Prostate gland (tissue), 2 donors: ENCODE results near the gene SPOCK1. TPM values are rescaled to one million over a fixed set of nuclear protein-coding genes. Genes with fewer than 3 reads are reported as not detected.

Experiments used
- DNase-seq: peaks from one replicate; pipeline ENCODE4 v3.0.0-alpha.2; 2019; ENCODE audit warnings: low spot score
- H3K27ac ChIP-seq, 2 donors: fragments of 200-600 bp; sonication (generic); 2 replicates each; pipeline ENCODE4 v1.5.1; 2017 to 2019
- H3K27me3 ChIP-seq: fragments of 200-600 bp; sonication (generic); replicated peaks from 2 replicates; pipeline ENCODE4 v1.5.1; 2019; ENCODE audit not compliant: insufficient read depth
- H3K36me3 ChIP-seq, 2 donors: fragments of 200-600 bp; sonication (generic); 1 replicate in 1 of 2; 2 replicates in 1 of 2; pipeline versions ENCODE4 v1.5.1 to v1.8.1; 2017 to 2019
- H3K4me1 ChIP-seq: fragments of 200-600 bp; sonication (generic); replicated peaks from 2 replicates; pipeline ENCODE4 v1.5.1; 2019
- H3K4me3 ChIP-seq, 2 donors: fragments of 200-600 bp; sonication (generic); 2 replicates each; pipeline ENCODE4 v1.5.1; 2017 to 2019
- H3K9me3 ChIP-seq: fragments of 200-600 bp; sonication (generic); 2 replicates; pipeline ENCODE4 v1.5.1; 2017
- CTCF ChIP-seq, 4 experiments: fragments of 200-600 bp in 2 of 4; fragments of 450-650 bp in 2 of 4; sonication (generic) in 2 of 4; IDR thresholded peaks; 1 replicate in 3 of 4; 2 replicates in 1 of 4; pipeline ENCODE4 v1.5.1; 2016 to 2019; ENCODE audit warnings: antibody characterized with exemption in 4 of 4, mild to moderate bottlenecking in 2 of 4, moderate library complexity in 2 of 4
- POLR2A ChIP-seq: fragments of 450-650 bp; IDR thresholded peaks from one replicate; pipeline ENCODE4 v1.6.1; 2016; ENCODE audit warnings: antibody characterized with exemption, mild to moderate bottlenecking
- POLR2AphosphoS5 ChIP-seq: sonication (generic); formaldehyde crosslinking; IDR thresholded peaks from one replicate; pipeline ENCODE4 v1.6.1; 2017; ENCODE audit warnings: antibody characterized with exemption
- WGBS: methylation state at CpG from one replicate; pipeline ENCODE4 v1.1.5; 2018; 5-methylcytosine and 5-hydroxymethylcytosine counted together
- intact Hi-C: fragments of 100-400 bp; cut with DNase I; formaldehyde crosslinking; loops from one replicate; pipeline ENCODE4 v1.14.2; 2022
- total RNA-seq, 2 donors: library from RNA; depleted of rRNA; stranded (reverse); fragments of >200 nt; gene quantifications; one replicate each; pipeline ENCODE4 v1.1.0, GENCODE V29; 2016

Gene SPOCK1
- total RNA-seq, 2 donors from 2014 or later = 89.4 to 92.9 TPM

- Histone ChIP-seq H3K4me1 (no peaks in the 10 kb centered on the region), H3K27ac (peak overlapping the region; percentile 22 to 61), H3K9me3 (no peaks in the 10 kb centered on the region), H3K36me3 (no peaks in the 10 kb centered on the region), H3K27me3 (no peaks in the 10 kb centered on the region), H3K4me3 (no peak overlapping the region)
- TF ChIP-seq POLR2A = no peak
- no peak for TF ChIP-seq POLR2AphosphoS5
- TF ChIP-seq CTCF (IDR thresholded peaks at IDR 0.05) = no peak
- intact Hi-C loops = no loop called here
- no peak for DNase-seq
- 42% methylated on average over 7 of the region's 7 CpGs for WGBS
Measured at GRCh38 chr5:137072361-137073115, 426.6 kb downstream of the SPOCK1 start.

- TF ChIP-seq POLR2A = no peak
- TF ChIP-seq POLR2AphosphoS5 = no peak
- no peak for TF ChIP-seq CTCF (IDR thresholded peaks at IDR 0.05)
- no peaks in the 10 kb centered on the region for H3K36me3 ChIP-seq
- no peak for DNase-seq
- no peaks in the 10 kb centered on the region for H3K27me3 ChIP-seq
- H3K27ac ChIP-seq = peak overlapping the region; percentile 6 to 61
- intact Hi-C loops = no loop called here
- no peaks in the 10 kb centered on the region for H3K4me1 ChIP-seq
- WGBS = 21% methylated on average over 2 of the region's 2 CpGs
- no peak overlapping the region for H3K4me3 ChIP-seq
- no peaks in the 10 kb centered on the region for H3K9me3 ChIP-seq
Measured at GRCh38 chr5:137071931-137072330, 427.2 kb downstream of the SPOCK1 start.

GRCh38 chr5:137071526-137071925 is 427.6 kb downstream of the SPOCK1 start:
- Histone ChIP-seq H3K4me1 (no peaks in the 10 kb centered on the region), H3K9me3 (no peaks in the 10 kb centered on the region), H3K27ac (peak overlapping the region; percentile 6 to 61), H3K4me3 (no peak overlapping the region), H3K36me3 (no peaks in the 10 kb centered on the region), H3K27me3 (no peaks in the 10 kb centered on the region)
- intact Hi-C loops = no loop called here
- no peak for TF ChIP-seq POLR2AphosphoS5
- no peak for TF ChIP-seq POLR2A
- TF ChIP-seq CTCF (IDR thresholded peaks at IDR 0.05) = no peak
- WGBS = 51% methylated on average over 3 of the region's 3 CpGs
- DNase-seq = no peak

- TF ChIP-seq CTCF (IDR thresholded peaks at IDR 0.05) = no peak
- no peak for DNase-seq
- Histone ChIP-seq H3K27ac (no peak overlapping the region), H3K27me3 (no peaks in the 10 kb centered on the region), H3K4me1 (no peaks in the 10 kb centered on the region), H3K36me3 (no peaks in the 10 kb centered on the region), H3K9me3 (no peaks in the 10 kb centered on the region), H3K4me3 (no peak overlapping the region)
- intact Hi-C loops = no loop called here
- 88% methylated on average over 2 of the region's 2 CpGs for WGBS
Measured at GRCh38 chr5:137070521-137070920, 428.6 kb downstream of the SPOCK1 start.

GRCh38 chr5:137069358-137069757 is 429.8 kb downstream of the SPOCK1 start:
- Histone ChIP-seq H3K27me3 (no peaks in the 10 kb centered on the region), H3K4me3 (no peak overlapping the region), H3K9me3 (no peaks in the 10 kb centered on the region), H3K27ac (no peak overlapping the region), H3K36me3 (no peaks in the 10 kb centered on the region), H3K4me1 (no peaks in the 10 kb centered on the region)
- 88% methylated on average over 12 of the region's 12 CpGs for WGBS
- TF ChIP-seq POLR2AphosphoS5 (no peak), CTCF (IDR thresholded peaks at IDR 0.05) (no peak), POLR2A (no peak)
- intact Hi-C loops = no loop called here
- DNase-seq = no peak
